ENCODE data around the gene CHURC1.

- TF ChIP-seq CTCF (IDR thresholded peaks at IDR 0.05), result 0 out of 2 replicates have a peak, but pooled peaks have one; percentile 15
- no peak for TF ChIP-seq ZFX (IDR thresholded peaks at IDR 0.05; ENCODE audit: borderline replicate concordance)
Observed at GRCh38 chr14:64880221-64881121, 33.8 kb upstream of the CHURC1 start.
